HG03469 (cell line): ENCODE results near the gene PKP4.
"Not testable (repeated sequence)": the region's sequence is repeated elsewhere in the genome, so short reads cannot be mapped to it uniquely, and the experiment has no call there.

Source experiments
- ATAC-seq: cut with Tn5 transposase; IDR thresholded peaks from one replicate; pipeline ENCODE4 v1.9.1; 2021; ENCODE audit warnings: mild to moderate bottlenecking, moderate library complexity, moderate number of reproducible peaks; ENCODE audit not compliant: unreplicated experiment

The PKP4 gene

DNA sequence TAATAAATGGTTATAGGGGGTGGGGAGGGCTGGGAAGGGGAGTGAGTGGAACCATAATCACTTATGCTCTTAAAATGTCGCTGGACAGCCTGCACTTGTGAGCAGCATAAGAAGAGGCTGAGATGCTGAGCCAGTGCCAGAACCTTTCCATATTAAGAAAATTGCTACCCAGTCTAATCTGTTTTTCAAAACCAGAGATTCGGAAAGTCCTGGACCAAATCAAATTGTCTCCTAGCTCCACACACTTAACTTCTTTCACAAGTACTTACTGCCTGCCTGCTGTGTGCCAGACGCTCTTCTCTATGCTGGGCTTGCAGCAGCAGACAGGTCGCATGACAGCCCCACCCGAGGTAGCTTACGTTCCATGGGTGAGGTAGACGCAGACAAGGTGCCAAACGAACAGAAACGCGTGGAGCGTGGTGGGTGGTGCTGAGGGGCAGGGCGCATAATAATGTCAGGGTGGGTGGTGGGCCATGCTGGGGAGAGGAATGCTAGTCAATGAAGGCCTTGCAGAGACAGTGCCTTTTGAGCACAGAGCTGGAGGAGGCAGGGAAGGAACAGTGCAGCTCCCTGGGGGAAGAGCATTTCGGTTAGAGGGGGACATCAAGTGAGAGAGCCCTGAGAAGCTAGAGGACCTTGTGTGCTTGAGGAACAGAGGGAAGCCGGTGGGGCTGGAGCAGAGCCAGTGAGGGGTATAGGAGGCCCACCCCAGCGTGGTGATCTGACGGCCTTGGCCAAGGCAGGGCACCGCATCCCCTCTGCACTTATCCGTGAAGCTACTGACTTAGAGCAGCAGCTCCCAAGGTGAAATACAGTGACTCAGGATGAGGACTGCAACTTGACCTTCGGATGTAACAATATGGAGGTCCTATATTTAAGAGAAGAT lies 214.9 kb downstream of the PKP4 start:
- no peak for ATAC-seq

GRCh38 chr2:158676295-158676694 lies 219.5 kb downstream of the PKP4 start:
- ATAC-seq = no peak

DNA sequence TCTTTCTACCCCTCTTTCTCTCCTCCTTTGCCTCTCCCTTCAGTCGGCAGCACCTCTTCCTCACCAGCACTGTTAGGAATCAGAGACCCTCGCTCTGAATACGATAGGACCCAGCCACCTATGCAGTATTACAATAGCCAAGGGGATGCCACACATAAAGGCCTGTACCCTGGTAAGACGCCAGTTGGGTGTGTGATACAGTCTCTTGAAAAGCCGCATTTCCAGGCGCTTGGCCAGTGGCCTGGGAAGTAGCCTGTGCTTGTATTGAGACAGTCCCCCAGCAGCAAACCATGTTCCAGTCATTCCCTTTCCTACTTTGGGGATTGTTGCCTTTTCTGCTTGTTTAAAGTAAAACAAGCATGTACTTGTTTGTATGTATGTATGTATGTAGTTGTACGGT lies 219.9 kb downstream of the PKP4 start:
- ATAC-seq = no peak

- ATAC-seq = no peak
Measured at GRCh38 chr2:158677542-158677941, 220.8 kb downstream of the PKP4 start.

- no peak for ATAC-seq
Measured at GRCh38 chr2:158681816-158682215, 225.1 kb downstream of the PKP4 start.

DNA sequence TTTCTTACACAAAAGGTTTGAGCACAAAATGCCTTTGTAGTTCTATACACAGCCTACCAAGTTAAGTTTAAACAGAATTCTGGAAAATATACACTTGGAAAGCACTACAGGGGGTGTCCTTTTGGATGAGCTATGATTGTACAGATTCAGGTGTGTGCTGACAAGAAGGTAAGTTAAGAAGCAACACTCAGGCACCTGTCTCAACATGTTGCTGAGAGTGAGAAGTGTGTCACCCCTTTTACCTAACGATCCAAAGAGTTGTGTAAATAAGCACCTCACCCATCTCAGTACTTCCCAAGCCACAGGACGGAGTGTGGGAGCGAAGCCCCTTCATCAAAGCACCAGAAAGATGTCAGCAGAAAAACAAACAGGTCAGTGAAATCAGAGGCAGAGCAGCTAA lies 228.9 kb downstream of the PKP4 start:
- no peak for ATAC-seq

GRCh38 chr2:158686210-158686691 lies 229.5 kb downstream of the PKP4 start:
- ATAC-seq = no peak

- ATAC-seq = no peak
Measured at GRCh38 chr2:158687315-158687714, 230.6 kb downstream of the PKP4 start.

DNA sequence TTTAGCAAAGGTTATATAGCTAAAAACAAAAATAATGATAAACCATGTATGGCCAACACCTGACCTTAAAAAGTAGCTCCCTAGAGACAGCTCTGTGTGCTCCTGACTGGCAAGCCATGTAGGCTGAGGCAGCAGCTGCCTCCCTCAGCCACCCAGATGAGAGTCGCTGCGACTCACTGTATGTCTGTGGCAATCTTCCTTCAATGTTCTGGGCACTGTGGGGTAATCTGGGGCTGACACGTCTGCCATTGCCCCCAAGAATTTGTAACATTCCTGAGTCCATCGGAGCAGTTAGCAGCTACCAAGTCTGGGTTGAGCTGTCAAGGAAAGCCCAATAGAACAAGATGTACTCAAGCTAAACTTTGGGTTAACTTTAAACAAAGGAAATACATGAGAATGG lies 232.0 kb downstream of the PKP4 start:
- no peak for ATAC-seq

GRCh38 chr2:158689391-158689790 lies 232.6 kb downstream of the PKP4 start:
- no peak for ATAC-seq

DNA sequence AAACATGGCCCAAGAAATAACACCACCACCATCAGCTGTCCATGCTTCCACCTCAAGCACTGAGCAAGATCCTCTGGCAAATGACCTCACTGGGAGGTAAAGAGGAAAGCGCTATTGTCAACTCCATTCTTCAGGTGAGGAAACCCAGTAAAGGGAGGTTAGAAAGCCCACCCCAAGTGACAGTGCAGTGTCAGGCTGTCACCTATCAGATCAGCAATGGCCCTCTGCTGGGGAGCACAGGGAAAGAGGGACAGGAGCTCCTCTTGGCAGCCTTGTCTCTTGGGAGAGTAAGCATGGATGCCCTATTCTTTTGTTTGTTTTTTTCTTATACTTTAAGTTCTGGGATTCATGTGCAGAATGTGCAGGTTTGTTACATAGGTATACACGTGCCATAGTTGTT lies 234.1 kb downstream of the PKP4 start:
- no peak for ATAC-seq

DNA sequence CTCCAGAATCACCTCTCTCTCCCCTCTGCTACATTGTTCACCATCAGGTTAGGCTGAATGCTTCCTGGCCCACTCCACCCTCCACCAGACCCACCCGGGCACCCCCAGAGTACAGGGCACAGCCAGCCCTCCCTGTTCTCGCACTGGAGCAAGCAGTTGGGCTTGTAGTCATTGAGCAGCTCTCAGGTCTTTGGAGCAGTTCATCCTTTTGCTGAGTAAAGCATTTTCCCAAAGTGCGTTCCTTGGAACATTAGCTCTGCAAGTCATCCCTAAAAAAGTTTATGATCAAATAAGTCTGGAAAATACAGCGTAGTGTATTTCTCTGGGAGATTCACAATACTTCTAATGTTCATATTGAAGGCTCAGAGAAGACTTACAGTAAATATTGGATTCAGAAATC lies 234.9 kb downstream of the PKP4 start:
- ATAC-seq = no peak

DNA sequence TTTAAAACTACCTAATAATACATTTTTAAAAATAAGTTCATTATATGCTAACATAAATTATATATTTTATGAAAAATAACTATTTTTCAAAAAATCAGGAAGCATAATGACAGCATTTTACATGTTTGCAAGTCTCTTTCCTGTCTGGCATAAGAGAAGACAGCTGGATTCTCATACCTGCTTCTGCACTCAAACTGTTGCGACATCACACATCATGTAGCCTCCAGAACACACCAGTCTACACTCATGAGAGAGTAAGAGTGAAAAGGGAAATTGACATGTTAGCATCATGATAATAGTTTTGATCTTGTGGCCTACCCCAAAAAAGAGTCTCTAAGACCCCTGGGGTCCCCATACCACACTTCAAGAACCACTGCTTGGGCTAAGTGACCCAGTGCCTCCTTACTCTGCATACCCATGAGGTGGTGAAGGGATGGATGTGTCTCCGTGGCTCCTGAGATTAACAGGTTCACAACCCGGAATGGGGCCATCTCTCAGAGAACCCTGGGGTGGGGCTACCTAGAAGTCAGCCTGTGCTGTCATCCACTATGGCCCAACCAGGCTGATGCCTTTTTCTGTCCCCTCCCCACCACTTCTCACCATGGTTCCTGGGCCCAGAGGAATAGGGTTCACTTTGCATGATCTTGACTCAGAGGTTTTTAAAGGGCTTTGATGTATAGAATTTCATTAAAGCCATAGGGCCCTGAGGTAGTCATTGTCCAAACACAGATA lies 235.8 kb downstream of the PKP4 start:
- ATAC-seq = no peak

GRCh38 chr2:158693476-158693875 lies 236.7 kb downstream of the PKP4 start:
- no peak for ATAC-seq

GRCh38 chr2:158695305-158695704 lies 238.6 kb downstream of the PKP4 start:
- ATAC-seq = no peak

- not testable (repeated sequence) for ATAC-seq
Measured at GRCh38 chr2:158695744-158696143, 239.0 kb downstream of the PKP4 start.

GRCh38 chr2:158699323-158699722 lies 242.6 kb downstream of the PKP4 start:
- no peak for ATAC-seq

DNA sequence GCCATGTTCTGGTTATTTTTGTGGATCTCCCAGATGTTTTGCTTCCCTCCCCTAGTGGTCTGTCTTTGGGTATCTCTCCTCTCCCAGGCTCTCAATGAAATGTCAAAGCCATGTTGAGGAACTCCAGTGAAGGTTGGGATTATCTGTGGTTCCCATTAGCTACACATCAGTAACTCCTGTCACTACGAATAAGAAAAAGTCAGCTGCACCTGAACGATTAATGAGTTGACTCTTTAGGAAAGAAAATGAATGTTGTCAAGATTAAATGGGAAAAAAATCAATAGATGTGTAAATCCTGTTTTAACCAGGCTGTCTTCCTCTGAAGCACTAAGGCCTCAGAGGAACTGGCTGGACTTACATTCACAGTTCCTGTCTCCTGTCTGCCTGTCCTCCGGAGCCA lies 244.3 kb downstream of the PKP4 start:
- no peak for ATAC-seq

GRCh38 chr2:158702740-158703139 lies 246.0 kb downstream of the PKP4 start:
- no peak for ATAC-seq

GRCh38 chr2:158704724-158705465 lies 248.1 kb downstream of the PKP4 start:
- ATAC-seq = not testable (repeated sequence)

- no peak for ATAC-seq
Measured at GRCh38 chr2:158712791-158713522, 256.2 kb downstream of the PKP4 start.
